Subcutaneous adipose tissue (tissue), 4 donors: Measurements from ENCODE around the gene GRID1. TPM values are rescaled to one million over a fixed set of nuclear protein-coding genes. Genes with fewer than 3 reads are reported as not detected.

Experiments
- total RNA-seq, 4 donors: library from RNA; depleted of rRNA; stranded (reverse); fragments of >200 nt; gene quantifications; one replicate each; pipeline ENCODE4 v1.1.0, GENCODE V29; 2016
- TF ChIP-seq, protein P1 (sequence below): fragments of 450-650 bp; IDR thresholded peaks from one replicate; pipeline ENCODE4 v1.5.1; 2016; ENCODE audit warnings: low read depth, mild to moderate bottlenecking, control low read depth, antibody characterized with exemption, moderate library complexity

The GRID1 gene
- total RNA-seq, 4 donors from 2014 or later = 0.49 to 2.0 (median 1.1) TPM

DNA sequence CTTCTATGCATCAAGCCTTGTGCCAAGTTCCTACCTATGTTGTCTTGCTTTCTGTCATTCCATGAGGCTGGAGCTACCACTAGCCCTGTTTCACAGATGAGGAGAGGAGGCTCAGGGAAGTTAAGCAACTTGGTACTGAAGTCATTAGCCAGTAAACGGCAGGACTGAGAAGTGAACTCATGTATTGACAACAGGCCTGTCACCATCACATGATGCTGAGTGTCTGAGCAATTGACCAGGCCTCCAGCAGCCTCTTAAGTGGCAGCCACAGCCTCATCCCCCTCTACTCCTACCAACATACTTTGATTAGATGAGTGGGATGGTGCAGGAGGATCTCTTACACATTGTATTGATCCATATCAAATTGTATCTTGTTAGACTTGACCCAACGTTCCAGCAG lies 317.6 kb downstream of the GRID1 start:
- TF ChIP-seq, protein P1, sequence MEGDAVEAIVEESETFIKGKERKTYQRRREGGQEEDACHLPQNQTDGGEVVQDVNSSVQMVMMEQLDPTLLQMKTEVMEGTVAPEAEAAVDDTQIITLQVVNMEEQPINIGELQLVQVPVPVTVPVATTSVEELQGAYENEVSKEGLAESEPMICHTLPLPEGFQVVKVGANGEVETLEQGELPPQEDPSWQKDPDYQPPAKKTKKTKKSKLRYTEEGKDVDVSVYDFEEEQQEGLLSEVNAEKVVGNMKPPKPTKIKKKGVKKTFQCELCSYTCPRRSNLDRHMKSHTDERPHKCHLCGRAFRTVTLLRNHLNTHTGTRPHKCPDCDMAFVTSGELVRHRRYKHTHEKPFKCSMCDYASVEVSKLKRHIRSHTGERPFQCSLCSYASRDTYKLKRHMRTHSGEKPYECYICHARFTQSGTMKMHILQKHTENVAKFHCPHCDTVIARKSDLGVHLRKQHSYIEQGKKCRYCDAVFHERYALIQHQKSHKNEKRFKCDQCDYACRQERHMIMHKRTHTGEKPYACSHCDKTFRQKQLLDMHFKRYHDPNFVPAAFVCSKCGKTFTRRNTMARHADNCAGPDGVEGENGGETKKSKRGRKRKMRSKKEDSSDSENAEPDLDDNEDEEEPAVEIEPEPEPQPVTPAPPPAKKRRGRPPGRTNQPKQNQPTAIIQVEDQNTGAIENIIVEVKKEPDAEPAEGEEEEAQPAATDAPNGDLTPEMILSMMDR = no peak

DNA sequence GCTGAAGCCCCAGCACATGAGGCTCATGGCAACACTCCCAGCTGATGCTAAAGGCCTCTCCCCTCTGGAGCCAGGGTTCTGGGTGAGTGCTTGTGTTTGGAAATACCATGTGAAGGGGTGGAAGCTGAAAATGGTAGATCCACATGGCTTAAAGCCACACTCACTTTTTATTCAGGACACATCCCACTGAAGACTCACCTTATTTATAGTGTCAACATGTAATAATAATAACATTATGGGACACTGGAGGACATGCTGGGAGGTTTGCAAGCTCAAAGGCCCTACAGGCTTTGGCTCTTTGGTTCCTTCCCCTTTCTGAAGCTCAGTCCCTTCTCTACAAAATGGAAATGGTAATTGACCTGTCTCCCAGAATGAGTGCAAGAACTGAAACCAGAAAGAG lies 318.0 kb downstream of the GRID1 start:
- TF ChIP-seq, protein P1 = no peak

DNA sequence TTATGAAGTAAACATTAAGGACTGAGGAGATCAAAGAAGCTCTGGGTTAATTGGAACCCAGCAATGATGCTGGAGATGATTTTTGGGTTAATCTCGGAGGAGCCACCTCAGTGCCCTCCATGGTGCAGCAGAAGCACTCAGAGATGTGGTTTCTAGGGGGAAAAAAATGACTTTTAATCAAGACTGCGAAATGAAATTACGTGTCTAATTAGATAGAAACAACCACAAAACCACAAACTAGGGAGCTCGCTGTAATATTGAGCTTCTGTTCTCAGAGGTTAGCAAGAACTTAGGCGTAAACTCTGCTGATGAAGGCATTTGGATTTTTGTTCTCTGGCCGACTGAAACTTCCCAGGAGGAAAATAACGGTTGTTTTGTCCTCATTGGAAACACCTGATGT lies 319.0 kb downstream of the GRID1 start:
- TF ChIP-seq, protein P1 = no peak

DNA sequence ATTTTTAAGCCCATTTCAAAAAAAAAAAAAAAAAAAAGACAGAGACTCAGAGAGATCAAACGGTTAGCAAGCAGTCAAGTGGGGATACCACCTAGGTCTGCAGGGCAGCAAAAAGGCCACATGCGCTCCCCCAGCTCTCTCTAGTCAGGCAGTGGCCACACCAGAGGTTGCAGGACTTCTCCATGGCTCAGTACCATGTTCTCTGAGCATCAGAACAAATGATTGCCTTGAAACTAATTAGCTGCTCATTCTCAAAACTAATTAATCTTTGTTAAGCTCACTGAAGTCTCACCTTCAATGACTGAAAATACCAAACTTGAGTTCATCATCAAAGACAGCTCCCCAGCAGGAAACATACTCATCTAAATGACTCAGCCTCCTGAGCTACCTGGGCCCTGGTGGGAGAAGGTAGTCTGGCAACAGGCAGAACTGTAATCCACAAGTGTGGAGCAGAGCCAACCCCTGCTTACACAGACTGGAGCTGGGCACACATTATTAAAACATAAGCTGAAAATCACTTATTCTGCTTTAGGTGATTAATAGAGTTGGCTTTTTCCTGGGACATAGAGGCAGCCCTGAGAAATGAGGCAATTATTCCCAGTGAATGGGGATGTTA lies 319.6 kb downstream of the GRID1 start:
- TF ChIP-seq, protein P1 = no peak

DNA sequence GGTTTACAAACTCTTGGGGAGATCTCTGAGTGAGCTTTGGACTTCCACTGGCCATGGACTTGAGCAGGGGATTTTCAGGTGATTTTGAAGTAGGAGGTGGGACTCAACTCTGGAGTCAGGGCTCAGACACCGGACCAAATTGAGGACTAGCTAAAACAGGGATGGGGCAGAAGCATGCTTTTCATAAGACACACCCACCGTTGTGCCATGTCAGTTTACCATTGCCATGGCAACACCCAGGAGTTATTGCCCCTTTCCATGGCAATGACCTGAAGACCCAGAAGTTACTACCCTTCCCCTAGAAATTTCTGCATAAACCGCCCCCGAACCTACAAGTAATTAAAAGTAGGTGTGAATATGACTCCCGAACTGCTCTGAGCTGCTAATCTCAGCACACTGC lies 320.7 kb downstream of the GRID1 start:
- TF ChIP-seq, protein P1 = no peak

DNA sequence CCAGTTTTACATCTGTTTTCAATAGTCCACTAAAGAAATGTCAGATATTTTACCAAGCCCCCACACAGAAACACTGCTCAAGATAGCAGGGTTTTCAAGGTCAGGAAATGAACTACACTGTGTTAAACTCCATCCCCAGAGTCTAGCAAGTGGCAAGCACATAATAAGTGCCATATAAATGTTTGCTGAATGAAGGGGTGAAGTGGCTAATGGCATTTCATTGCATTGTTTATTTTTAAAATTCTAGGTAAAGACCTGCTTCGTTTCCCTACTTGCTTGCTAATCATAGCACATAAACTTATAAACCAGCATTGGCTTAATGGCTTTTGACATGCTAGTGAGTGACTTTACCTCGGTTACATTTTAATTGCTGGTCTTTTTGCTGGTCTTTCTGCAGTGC lies 322.6 kb downstream of the GRID1 start:
- TF ChIP-seq, protein P1 = no peak

DNA sequence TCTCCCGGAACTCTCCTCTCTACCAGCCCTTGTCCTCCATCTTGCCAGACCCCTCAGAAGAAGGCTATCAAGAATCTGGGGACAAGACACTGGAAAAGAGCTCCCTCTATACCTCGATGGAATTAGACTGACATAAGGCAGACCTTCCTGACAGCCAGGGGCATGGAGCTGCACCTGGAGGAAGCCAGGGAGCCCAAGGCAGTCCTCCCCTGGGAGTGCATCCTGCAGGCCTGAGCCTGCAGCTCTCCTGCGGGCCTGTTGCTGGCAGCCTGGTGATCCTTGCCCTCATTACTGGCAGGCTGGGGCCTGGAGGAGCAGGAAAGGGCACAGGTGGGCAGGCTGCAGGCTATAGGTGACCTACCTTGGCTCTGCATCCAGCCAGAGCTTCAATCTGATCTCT lies 323.4 kb downstream of the GRID1 start:
- TF ChIP-seq, protein P1 = no peak
